ENCODE results near the gene TNFSF13. TPM values are rescaled to one million over a fixed set of nuclear protein-coding genes. Genes with fewer than 3 reads are reported as not detected.

The TNFSF13 gene
- polyA plus RNA-seq, 2 donors: 5.4 to 5.6 TPM

Other genes with a start within 250 kb of the TNFSF13 start
- gene GPS2, start 243.4 kb upstream of the TNFSF13 start, polyA plus RNA-seq: 10 to 100 TPM; 54.5 to 56.5 TPM
- gene NEURL4, start 229.4 kb upstream of the TNFSF13 start, polyA plus RNA-seq: 10 to 100 TPM; 15.7 to 32.1 TPM
- gene ACAP1, start 222.2 kb upstream of the TNFSF13 start, polyA plus RNA-seq: 1 to 10 TPM; 5.3 to 9.7 TPM
- 10 to 100 TPM; 39.3 to 75.9 TPM for gene KCTD11, start 206.6 kb upstream of the TNFSF13 start, polyA plus RNA-seq
- gene TMEM95, start 203.6 kb upstream of the TNFSF13 start, polyA plus RNA-seq: under 1 TPM in 1 of 2 donors, not detected in 1; 0.18 TPM
- gene TNK1, start 177.7 kb upstream of the TNFSF13 start, polyA plus RNA-seq: 1 to 10 TPM; 6.1 to 9.3 TPM
- 10 to 100 TPM; 24.7 to 31.0 TPM for gene PLSCR3, start 164.2 kb upstream of the TNFSF13 start, polyA plus RNA-seq
- gene TMEM256, start 154.7 kb upstream of the TNFSF13 start, polyA plus RNA-seq: 100 to 1,000 TPM; 105 to 158 TPM
- gene NLGN2, start 150.9 kb upstream of the TNFSF13 start, polyA plus RNA-seq: 1 to 10 TPM; 4.2 to 5.5 TPM
- gene SPEM1, start 138.4 kb upstream of the TNFSF13 start, polyA plus RNA-seq: not detected
- gene SPEM2, start 133.1 kb upstream of the TNFSF13 start, polyA plus RNA-seq: not detected
- gene SPEM3, start 129.9 kb upstream of the TNFSF13 start, polyA plus RNA-seq: not detected
- 1 to 10 TPM; 6.8 to 9.8 TPM for gene TMEM102, start 123.3 kb upstream of the TNFSF13 start, polyA plus RNA-seq
- 10 to 100 TPM in 1 of 2 donors, 1 to 10 TPM in 1; 5.6 to 16.5 TPM for gene FGF11, start 119.2 kb upstream of the TNFSF13 start, polyA plus RNA-seq
- 1 to 10 TPM; 7.0 to 7.4 TPM for gene CHRNB1, start 113.7 kb upstream of the TNFSF13 start, polyA plus RNA-seq
- 10 to 100 TPM; 15.5 to 19.1 TPM for gene ZBTB4, start 79.1 kb upstream of the TNFSF13 start, polyA plus RNA-seq
- gene SLC35G6, start 77.3 kb upstream of the TNFSF13 start, polyA plus RNA-seq: under 1 TPM in 1 of 2 donors, not detected in 1; 0.01 TPM
- 10 to 100 TPM; 33.8 to 56.6 TPM for gene POLR2A, start 74.4 kb upstream of the TNFSF13 start, polyA plus RNA-seq
- gene TNFSF12, start 9.7 kb upstream of the TNFSF13 start, polyA plus RNA-seq: 10 to 100 TPM in 1 of 2 donors, 1 to 10 TPM in 1; 8.0 to 13.0 TPM
- 10 to 100 TPM; 21.6 to 33.6 TPM for gene SENP3, start 3.2 kb downstream of the TNFSF13 start, polyA plus RNA-seq
- 10 to 100 TPM; 30.5 to 62.4 TPM for gene CD68, start 20.9 kb downstream of the TNFSF13 start, polyA plus RNA-seq
- 10 to 100 TPM; 56.9 to 60.0 TPM for gene MPDU1, start 25.1 kb downstream of the TNFSF13 start, polyA plus RNA-seq
- 10 to 100 TPM; 73.3 to 94.3 TPM for gene SOX15, start 31.3 kb downstream of the TNFSF13 start, polyA plus RNA-seq
- gene FXR2, start 56.1 kb downstream of the TNFSF13 start, polyA plus RNA-seq: 10 to 100 TPM; 14.7 to 19.0 TPM
- gene SAT2, start 69.1 kb downstream of the TNFSF13 start, polyA plus RNA-seq: 10 to 100 TPM; 54.0 to 61.2 TPM
- gene SHBG, start 71.4 kb downstream of the TNFSF13 start, polyA plus RNA-seq: under 1 TPM in 1 of 2 donors, not detected in 1; 0.14 TPM
- gene ATP1B2, start 92.2 kb downstream of the TNFSF13 start, polyA plus RNA-seq: under 1 TPM; 0.24 to 0.51 TPM
- 10 to 100 TPM; 20.5 to 22.3 TPM for gene TP53, start 128.7 kb downstream of the TNFSF13 start, polyA plus RNA-seq
- 10 to 100 TPM in 1 of 2 donors, 1 to 10 TPM in 1; 5.5 to 13.3 TPM for gene WRAP53, start 129.7 kb downstream of the TNFSF13 start, polyA plus RNA-seq
- gene EFNB3, start 146.5 kb downstream of the TNFSF13 start, polyA plus RNA-seq: 1 to 10 TPM in 1 of 2 donors, under 1 TPM in 1; 0.67 to 1.3 TPM
- under 1 TPM; 0.06 to 0.10 TPM for gene DNAH2, start 159.0 kb downstream of the TNFSF13 start, polyA plus RNA-seq

Data from esophagus (tissue), 2 donors.